ENCODE results near the gene C1orf167. TPM values are rescaled to one million over a fixed set of nuclear protein-coding genes. Genes with fewer than 3 reads are reported as not detected.

Gene C1orf167
- total RNA-seq, 1 donor from 2014 or later: 0.18 TPM

GRCh38 chr1:11828511-11828910 is 66.5 kb downstream of the C1orf167 start:
- Mint-ChIP-seq H3K9me3 (no peaks in the 10 kb centered on the region), H3K4me3 (no peak overlapping the region), H3K27ac (no peak overlapping the region), H3K27me3 (ENCODE audit: low read depth) (no peaks in the 10 kb centered on the region), H3K36me3 (peaks cover 35% of the 10 kb centered on the region), H3K4me1 (no peaks in the 10 kb centered on the region)
- no peak for DNase-seq (ENCODE audit: low spot score in 2 of 2, unreplicated experiment in 2 of 2)
- TF ChIP-seq CTCF (IDR thresholded peaks at IDR 0.05; ENCODE audit: unreplicated experiment): no peak

DNA sequence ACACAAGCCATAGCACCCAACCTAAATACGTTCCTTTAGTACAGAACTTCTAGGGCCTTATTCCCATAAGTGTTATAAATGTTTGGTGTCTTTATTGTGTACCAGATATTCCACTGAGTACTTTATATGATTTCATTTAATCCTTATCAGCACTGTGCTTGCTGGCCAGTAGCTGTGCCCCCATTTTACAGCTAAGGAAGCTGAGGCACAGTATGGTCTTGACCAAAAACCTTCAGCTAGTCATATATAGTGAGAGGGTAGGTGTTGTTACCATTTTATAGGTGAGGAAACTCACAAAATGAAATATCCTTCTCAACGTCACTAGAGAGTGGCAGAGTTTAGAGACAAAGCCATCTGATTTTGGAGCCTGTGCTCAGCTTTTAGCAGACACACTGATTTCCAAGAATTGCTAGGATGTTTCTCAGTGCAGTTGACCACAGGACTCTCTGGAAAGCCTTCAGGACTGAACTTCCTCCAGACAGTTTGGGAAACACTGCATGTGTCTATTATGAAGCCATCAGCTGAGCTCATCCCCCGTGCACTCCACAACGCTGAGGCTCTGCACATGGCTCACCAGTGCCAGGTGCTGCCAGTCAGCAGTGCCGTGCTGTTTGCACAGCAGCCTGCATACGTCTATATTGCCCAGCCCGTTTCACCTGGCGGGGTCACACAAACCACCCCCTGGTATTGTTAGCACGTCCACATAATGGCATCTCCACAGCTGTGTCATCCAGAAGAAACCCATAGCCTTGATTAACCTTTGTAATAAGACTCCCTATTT is 70.1 kb downstream of the C1orf167 start:
- Mint-ChIP-seq H3K27ac (no peak overlapping the region), H3K4me1 (no peaks in the 10 kb centered on the region), H3K36me3 (peaks cover 38% of the 10 kb centered on the region), H3K4me3 (no peak overlapping the region), H3K27me3 (ENCODE audit: low read depth) (no peaks in the 10 kb centered on the region), H3K9me3 (no peaks in the 10 kb centered on the region)
- TF ChIP-seq CTCF (IDR thresholded peaks at IDR 0.05; ENCODE audit: unreplicated experiment): no peak
- no peak for DNase-seq (ENCODE audit: low spot score in 2 of 2, unreplicated experiment in 2 of 2)

DNA sequence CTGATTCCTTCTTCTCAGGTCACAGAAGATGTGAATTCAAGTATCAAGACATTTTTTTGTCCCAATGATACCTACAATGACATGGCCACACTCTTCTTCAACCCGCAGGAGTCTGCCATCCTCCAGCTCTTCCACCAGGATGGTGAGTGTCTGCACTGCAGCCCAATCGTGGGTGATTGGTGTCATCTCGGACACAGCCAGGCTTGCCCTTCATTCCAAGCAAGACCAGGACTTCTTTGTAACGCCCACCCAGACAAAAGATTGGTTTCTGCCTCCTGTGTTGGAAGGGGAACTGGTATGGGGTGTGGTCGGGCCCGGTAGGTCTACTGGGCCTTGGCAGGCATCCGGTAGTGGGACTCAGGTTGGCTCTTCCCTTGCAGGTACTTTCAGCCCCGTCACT is 71.5 kb downstream of the C1orf167 start:
- Mint-ChIP-seq H3K36me3 (peaks cover 31% of the 10 kb centered on the region), H3K4me1 (no peaks in the 10 kb centered on the region), H3K27ac (no peak overlapping the region), H3K9me3 (no peaks in the 10 kb centered on the region), H3K27me3 (ENCODE audit: low read depth) (no peaks in the 10 kb centered on the region), H3K4me3 (no peak overlapping the region)
- TF ChIP-seq CTCF (IDR thresholded peaks at IDR 0.05; ENCODE audit: unreplicated experiment): no peak
- no peak for DNase-seq (ENCODE audit: low spot score in 2 of 2, unreplicated experiment in 2 of 2)

DNA sequence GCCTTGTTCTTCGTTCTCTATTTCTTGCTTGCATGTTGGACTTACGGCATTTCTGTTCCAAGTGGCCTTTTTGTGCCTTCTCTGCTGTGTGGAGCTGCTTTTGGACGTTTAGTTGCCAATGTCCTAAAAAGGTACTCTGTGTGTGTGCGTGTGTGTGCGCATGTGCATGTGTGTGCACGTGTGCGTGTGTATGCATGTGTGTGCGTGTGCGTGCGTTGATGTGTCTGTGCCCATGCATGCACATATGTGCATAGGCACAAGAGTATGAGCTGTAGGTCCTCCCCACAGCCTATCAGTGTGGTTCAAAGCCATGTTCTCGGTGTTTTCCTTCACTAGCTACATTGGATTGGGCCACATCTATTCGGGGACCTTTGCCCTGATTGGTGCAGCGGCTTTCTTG is 71.9 kb downstream of the C1orf167 start:
- Mint-ChIP-seq H3K27ac (no peak overlapping the region), H3K36me3 (peaks cover 30% of the 10 kb centered on the region), H3K4me3 (no peak overlapping the region), H3K9me3 (no peaks in the 10 kb centered on the region), H3K27me3 (ENCODE audit: low read depth) (no peaks in the 10 kb centered on the region), H3K4me1 (no peaks in the 10 kb centered on the region)
- TF ChIP-seq CTCF (IDR thresholded peaks at IDR 0.05; ENCODE audit: unreplicated experiment): no peak
- DNase-seq (ENCODE audit: low spot score in 2 of 2, unreplicated experiment in 2 of 2): no peak

DNA sequence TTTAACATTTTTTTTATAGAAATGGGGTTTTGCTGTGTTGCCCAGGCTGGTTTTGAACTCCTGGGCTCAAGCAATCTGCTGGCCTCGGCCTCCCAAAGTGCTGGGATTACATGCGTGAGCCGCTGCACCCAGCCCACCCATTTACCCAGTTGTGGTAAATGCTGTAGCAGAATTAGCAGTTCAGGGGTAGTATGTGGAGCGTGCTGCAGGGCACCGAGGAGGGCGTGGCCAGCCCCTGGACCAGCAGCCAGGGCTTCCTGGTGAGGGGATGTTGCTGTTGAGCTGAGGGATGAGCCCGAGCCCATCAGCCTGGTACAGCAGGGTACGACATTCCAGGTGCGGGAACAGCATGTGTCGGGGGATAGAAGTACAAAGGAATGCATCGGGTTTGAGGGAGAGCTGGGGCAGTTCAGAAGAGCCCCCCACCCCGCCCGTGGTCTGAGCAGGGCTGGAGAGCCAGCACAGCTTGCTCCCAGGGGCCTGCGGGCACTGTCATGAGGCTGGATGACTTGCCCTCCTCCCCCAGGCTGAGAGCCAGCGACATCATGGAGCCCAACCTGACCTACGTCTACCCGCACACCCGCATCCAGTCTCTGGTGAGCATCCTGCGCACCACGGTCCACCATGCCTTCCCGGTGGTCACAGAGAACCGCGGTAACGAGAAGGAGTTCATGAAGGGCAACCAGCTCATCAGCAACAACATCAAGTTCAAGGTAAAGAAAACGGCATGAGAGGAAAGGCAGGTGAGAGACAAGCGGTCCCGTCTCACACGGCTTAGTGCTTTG is 73.6 kb downstream of the C1orf167 start:
- no peak overlapping the region for H3K4me3 Mint-ChIP-seq
- peaks cover under 1% of the 10 kb centered on the region for H3K4me1 Mint-ChIP-seq
- no peak overlapping the region for H3K27ac Mint-ChIP-seq
- H3K36me3 Mint-ChIP-seq: peaks cover 22% of the 10 kb centered on the region
- H3K9me3 Mint-ChIP-seq: no peaks in the 10 kb centered on the region
- DNase-seq (ENCODE audit: low spot score in 2 of 2, unreplicated experiment in 2 of 2): no peak
- no peak for TF ChIP-seq CTCF (IDR thresholded peaks at IDR 0.05; ENCODE audit: unreplicated experiment)
- no peaks in the 10 kb centered on the region for H3K27me3 Mint-ChIP-seq (ENCODE audit: low read depth)

Data from mesothelial cell of epicardium (in vitro differentiated cells).